CD4-positive, alpha-beta T cell treated with Interleukin-4 for 4 hours (primary cell): ENCODE results near the gene RPS3.
A peak's percentile ranks its signal among the peaks of the same experiment; 100 is the strongest.
"Not testable (repeated sequence)": the region's sequence is repeated elsewhere in the genome, so short reads cannot be mapped to it uniquely, and the experiment has no call there.

Experiments
- DNase-seq: peaks from one replicate; pipeline ENCODE4 v3.0.0-alpha.2; 2020

Gene RPS3

DNA sequence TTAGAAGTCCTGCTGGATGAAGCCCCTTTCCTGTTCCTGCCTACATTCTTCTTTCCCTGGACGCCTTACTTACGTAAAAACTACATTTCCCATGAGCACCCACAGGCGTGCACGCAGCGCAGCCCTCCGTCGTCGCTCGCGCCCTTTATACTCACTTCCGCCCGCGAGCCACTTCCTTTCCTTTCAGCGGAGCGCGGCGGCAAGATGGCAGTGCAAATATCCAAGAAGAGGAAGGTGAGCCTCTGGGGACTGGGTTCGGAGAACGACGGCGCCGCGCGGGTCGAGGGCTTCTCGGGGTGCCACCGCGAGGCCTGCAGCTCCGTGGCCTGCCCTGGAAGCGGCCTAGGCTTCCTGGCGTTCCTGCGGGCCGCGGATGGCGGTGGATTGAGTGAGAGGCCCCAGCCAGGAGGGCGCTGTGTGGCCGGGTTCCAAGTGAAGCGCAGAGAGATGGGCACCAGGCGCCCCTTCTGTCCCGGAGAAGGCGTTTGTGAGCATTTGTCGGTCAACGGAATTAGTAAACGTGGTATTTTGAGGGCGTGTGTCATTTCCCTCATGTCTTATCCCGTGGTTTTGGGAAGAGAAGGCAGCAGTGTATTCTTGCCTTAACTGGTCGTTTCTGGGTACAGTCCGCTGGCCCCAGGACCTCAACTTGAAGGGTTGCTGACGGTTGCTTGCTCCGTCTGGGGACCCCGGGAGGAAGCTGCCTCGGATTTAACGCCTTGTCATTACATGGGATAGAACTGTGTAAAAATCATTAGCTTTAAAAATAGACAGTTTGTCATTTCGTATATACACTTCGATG is at the start of gene RPS3:
RPS3 (plus strand) TSS at position 175 of the 802 bp plus-strand sequence; CDS start at position 205, 30 bp downstream.
- DNase-seq: peak; percentile 85

DNA sequence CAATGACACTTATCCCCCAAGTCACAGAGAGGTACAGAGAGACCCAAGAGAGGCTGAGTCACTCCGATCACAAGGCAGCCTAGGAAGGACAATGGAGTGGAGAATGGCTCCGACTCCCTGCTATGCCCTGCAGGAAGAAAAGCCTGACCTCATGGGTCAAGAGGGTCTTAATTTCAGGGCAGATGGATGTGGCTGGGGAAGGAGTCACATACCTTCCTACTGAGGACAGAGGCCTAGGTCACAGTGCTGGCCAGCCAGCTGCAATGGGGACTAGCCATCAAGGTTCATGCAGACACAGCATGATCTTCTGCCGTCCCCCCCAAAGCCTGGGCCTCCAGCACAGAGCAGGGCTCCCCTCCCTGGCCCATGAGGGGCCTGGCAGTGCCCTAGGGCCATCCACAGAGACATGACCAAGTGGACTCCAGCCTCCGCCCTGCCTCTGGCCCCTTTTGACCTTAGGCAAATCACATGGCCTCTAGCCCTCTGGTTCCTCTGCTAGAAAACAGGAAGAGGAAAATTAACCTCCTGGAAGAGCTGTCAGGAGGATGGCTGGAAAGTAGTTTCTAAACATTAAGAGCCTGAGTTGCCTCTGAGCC is 49.7 kb upstream of the RPS3 start:
- DNase-seq: no peak

- DNase-seq: no peak
Observed at GRCh38 chr11:75350122-75350742, 49.1 kb upstream of the RPS3 start.

DNA sequence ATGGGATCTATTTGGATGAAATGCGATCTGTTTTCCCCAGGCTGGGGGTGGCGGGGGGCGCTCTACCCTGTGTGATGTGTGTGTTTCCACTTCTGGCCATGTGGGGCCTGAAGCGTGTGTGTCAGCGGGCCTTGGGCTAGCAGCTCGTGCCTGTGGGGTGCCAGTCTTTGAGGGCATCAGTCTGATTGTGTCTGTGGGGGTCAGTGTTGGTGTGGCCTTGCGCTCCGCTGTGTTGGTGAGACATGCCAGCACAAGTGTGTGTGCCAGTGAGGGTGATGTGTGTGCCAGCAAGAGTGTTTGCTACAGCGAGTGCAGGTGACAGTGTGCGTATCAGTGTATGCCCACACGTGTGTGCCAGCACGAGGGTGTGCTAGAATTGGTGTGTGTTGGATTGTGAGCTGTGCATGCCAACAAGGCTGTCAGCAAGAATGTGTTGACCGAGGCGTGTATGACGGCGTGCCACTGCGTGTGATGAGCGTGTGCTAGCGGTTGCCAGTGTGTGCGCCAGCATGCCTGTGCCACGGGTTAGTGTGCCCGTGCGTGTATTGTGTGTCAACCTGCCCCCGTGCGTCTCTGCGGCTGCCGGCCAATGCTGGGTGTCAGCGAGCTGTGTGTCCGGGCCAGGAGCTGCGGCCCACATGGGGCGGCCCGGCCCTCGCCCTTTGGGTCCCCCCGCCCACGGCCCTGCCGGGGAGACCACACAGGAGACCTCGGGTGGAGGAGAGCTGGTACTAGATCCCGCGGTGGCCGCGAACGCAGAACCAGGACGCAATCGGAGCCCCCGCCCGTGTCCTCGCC is 48.4 kb upstream of the RPS3 start:
- DNase-seq: no peak

- DNase-seq: no peak
Observed at GRCh38 chr11:75351541-75351790, 47.9 kb upstream of the RPS3 start, which contains the start of gene ARRB1. Gene ARRB1, minus strand, starts transcription at chr11:75351661. Its CDS starts 54 bp downstream, at chr11:75351607.

- peak; percentile 61 for DNase-seq
Observed at GRCh38 chr11:75351791-75352587, 47.3 kb upstream of the RPS3 start.

DNA sequence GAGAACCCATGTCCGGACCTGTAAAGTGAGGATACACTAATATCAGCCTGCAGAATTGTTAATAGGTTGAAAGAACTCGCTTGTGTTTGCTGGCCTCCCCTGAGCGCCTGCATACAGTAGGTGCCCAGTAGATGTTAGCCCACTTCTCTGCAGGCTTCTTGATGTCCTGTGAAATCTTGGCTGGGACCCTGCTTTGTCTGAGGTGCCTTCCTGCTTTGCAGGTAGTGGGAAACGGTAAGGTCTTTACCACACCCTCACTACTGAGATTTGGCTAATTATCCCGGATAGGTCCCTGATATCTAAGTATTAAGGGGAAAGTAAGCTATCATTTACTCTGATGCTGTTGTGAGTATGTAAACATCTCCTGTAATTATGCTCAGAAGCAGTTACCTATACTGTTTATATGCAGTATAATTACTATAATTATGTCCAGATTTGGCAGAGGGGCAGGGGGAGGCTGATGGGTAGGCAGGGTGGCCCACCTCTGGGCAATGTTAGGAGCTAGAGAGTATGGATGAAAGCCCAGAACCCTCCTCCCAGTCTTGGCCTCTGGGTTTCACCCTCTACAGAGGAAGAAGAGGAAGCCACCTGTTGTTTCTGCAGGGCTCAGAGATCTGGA is 46.6 kb upstream of the RPS3 start:
- no peak for DNase-seq

DNA sequence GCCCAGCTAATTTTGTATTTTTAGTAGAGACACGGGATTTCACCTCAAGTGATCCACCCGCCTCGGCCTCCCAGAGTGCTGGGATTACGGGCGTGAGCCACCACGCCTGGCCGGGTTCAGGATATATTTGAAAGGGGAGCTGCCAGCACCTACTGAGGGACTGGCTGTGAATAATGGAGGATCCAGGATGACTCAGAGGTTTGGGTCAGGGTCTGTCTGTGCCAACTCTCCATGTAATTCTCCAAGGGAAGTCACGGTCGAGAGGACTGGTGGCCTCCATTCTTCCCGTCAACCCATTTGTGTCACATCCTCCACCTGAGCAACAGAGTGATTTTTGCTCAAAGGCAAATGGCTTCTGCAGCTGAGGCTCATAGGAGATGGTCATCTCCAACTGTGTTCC is 44.3 kb upstream of the RPS3 start:
- DNase-seq: no peak

DNA sequence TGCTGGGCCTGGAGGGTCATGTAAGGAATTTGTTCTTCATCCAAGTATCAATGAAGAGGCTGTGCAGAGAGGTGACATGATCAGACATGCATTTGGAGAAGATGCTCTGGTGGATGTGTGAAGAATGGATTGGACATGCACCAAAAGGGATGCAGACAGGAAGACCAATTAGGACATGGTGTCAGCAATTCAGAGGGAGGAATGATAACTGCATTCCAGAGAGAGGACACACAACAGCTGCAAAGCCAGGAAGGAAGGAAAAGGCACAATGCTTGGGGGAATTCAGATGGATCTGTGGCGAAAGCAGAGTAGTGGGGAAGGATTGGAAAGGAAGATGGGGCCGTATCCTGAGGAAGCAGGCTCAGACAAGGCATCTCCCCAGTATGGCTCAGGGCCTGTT is 42.7 kb upstream of the RPS3 start:
- no peak for DNase-seq

- DNase-seq: not testable (repeated sequence)
Observed at GRCh38 chr11:75362285-75362684, 37.0 kb upstream of the RPS3 start.

GRCh38 chr11:75365711-75366181 is 33.6 kb upstream of the RPS3 start:
- DNase-seq: no peak

DNA sequence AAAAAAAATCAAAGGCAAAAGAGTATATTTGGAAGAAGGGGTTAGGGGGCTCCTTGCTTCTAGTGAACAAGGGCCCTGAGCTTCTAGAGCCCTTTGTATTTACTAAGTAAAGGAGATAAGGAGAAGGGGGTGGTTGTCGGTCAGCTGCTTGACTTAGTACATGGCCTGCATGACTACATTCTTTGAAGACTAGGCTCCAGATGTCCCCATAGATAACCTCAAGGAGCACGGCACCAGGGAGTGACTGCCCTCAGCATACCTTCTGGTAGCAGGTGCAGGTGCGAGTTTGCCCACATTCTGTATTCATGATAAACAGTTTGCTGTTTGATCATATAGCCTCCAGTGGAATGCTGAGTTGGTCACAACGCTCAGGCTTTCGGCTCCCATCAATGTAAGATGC is 32.5 kb upstream of the RPS3 start:
- DNase-seq: not testable (repeated sequence)

GRCh38 chr11:75369560-75370255 is 29.6 kb upstream of the RPS3 start:
- no peak for DNase-seq

DNA sequence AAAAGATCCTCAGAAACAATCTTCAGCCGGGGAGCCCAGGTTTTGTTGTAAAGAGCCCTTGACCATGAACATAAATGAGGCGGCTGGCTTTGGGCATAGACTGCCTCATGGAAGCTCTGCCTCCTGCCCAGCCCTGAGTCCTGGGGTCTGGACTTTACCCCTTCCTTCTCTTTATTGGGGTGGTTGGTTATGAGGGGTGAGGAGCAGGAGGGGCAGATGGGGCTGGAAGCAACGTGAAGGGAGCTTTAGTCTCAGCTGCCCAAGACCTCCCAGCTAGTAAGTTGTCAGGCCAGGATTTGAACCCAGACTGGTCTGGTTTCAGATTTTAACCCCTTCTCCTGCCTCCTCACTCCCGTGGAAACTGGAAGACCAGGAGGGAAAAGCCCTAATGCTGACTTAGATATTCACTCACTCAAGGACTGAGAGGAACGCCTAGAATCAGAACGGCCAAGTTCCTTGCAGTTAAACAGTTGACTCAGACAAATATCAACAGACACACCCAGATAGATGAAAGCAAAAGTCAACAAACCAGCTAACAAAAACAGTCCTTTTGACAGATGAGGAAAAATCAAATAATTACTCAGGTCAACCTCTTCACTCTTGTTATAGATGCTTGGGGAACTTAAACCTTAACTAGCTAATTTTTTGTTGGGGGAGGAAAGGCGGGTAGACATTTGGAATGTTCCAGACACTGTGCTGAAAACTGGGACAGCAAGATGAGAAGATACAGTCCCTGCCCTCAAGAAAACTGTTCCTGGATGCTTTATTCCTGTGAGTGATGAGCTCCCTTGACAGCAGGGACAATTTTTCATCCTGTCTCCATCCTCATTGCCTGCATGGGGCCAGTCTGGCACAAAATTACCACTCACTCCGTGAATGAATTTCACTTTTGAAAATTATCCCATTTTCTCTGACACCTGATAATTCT is 27.1 kb upstream of the RPS3 start:
- no peak for DNase-seq

GRCh38 chr11:75373201-75373600 is 26.1 kb upstream of the RPS3 start:
- DNase-seq: no peak

- DNase-seq: no peak
Observed at GRCh38 chr11:75374646-75375045, 24.7 kb upstream of the RPS3 start.

DNA sequence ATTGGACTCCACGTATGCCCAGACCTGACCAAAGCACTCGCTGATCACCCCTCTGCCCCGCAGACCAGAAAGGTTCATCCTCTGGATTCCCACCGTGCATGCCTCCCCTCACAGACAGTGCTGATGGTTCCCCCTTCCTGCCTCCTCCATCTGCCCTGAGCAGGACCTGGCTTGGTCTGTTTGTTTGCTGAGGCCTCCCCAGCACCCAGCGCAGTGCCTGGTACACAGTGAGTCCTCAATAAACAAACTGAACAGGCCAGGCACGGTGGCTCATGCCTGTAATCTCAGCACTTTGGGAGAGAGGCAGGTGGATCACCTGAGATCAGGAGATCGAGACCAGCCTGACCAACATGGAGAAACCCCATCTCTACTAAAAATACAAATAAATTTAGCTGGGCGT is 23.7 kb upstream of the RPS3 start:
- no peak for DNase-seq

- no peak for DNase-seq
Observed at GRCh38 chr11:75376175-75376574, 23.1 kb upstream of the RPS3 start.

DNA sequence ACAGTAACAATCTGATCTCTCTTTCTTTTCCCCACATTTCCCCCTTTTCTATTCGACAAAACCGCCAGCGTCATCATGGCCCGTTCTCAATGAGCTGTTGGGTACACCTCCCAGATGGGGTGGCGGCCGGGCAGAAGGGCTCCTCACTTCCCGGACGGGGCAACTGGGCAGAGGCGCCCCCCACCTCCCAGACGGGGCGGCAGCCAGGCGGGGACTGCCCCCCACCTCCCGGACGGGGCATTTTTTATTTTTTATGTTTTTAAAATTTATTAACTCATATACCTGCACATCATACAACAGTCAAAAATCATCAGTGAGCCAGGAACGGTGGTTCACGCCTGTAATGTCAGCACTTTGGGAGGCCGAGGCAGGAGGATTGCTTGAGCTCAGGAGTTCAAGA is 20.5 kb upstream of the RPS3 start:
- DNase-seq: not testable (repeated sequence)

DNA sequence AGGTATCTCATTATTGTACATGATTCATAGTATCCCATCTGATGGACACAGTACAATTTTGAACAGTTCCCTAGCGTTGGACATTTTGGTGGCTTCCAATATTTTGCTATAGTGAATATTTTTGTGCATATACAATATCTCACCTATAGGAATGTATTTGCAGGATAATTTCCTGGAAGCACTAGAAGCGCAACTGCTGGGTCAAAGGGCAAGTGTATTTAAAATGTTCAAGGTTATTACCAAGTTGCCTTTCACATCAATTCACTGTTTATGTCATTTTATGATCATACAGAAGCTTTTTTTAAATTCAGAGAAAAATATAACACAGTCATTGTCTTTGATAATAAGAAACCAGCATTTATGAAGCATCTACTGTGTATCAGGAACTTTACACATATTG is 19.1 kb upstream of the RPS3 start:
- DNase-seq: no peak
